ENCODE data around the gene ANKRD55.
"Not testable (repeated sequence)": the region's sequence is repeated elsewhere in the genome, so short reads cannot be mapped to it uniquely, and the experiment has no call there.

Gene ANKRD55

GRCh38 chr5:56150756-56151155 is 82.4 kb downstream of the ANKRD55 start:
- not testable (repeated sequence) for H3K4me1 ChIP-seq (ENCODE audit: insufficient read depth, low read length); H3K27ac ChIP-seq (ENCODE audit: low read length); H3K4me3 ChIP-seq (ENCODE audit: low read length); H3K27me3 ChIP-seq (ENCODE audit: insufficient read depth, low read length); H3K36me3 ChIP-seq (ENCODE audit: insufficient read depth, low read depth, low read length); H3K9me3 ChIP-seq (ENCODE audit: insufficient read depth, low read depth, low read length); H3K9ac ChIP-seq (ENCODE audit: low read depth, low read length)

GRCh38 chr5:56148453-56148971 is 84.6 kb downstream of the ANKRD55 start:
- Histone ChIP-seq H3K9ac (ENCODE audit: low read depth, low read length) (no peak overlapping the region), H3K36me3 (ENCODE audit: insufficient read depth, low read depth, low read length) (no peaks in the 10 kb centered on the region), H3K27me3 (ENCODE audit: insufficient read depth, low read length) (no peaks in the 10 kb centered on the region), H3K9me3 (ENCODE audit: insufficient read depth, low read depth, low read length) (no peaks in the 10 kb centered on the region), H3K4me1 (ENCODE audit: insufficient read depth, low read length) (no peaks in the 10 kb centered on the region), H3K4me3 (ENCODE audit: low read length) (no peak overlapping the region), H3K27ac (ENCODE audit: low read length) (no peak overlapping the region)

GRCh38 chr5:56147659-56148230 is 85.4 kb downstream of the ANKRD55 start:
- no peaks in the 10 kb centered on the region for H3K36me3 ChIP-seq (ENCODE audit: insufficient read depth, low read depth, low read length)
- no peaks in the 10 kb centered on the region for H3K9me3 ChIP-seq (ENCODE audit: insufficient read depth, low read depth, low read length)
- H3K4me1 ChIP-seq (ENCODE audit: insufficient read depth, low read length), result no peaks in the 10 kb centered on the region
- no peak overlapping the region for H3K27ac ChIP-seq (ENCODE audit: low read length)
- no peak overlapping the region for H3K9ac ChIP-seq (ENCODE audit: low read depth, low read length)
- H3K27me3 ChIP-seq (ENCODE audit: insufficient read depth, low read length), result no peaks in the 10 kb centered on the region
- no peak overlapping the region for H3K4me3 ChIP-seq (ENCODE audit: low read length)

- Histone ChIP-seq H3K27ac (ENCODE audit: low read length) (no peak overlapping the region), H3K9me3 (ENCODE audit: insufficient read depth, low read depth, low read length) (no peaks in the 10 kb centered on the region), H3K9ac (ENCODE audit: low read depth, low read length) (no peak overlapping the region), H3K27me3 (ENCODE audit: insufficient read depth, low read length) (no peaks in the 10 kb centered on the region), H3K36me3 (ENCODE audit: insufficient read depth, low read depth, low read length) (no peaks in the 10 kb centered on the region), H3K4me1 (ENCODE audit: insufficient read depth, low read length) (no peaks in the 10 kb centered on the region), H3K4me3 (ENCODE audit: low read length) (no peak overlapping the region)
Observed at GRCh38 chr5:56147106-56147505, 86.0 kb downstream of the ANKRD55 start.

- H3K4me1 ChIP-seq (ENCODE audit: insufficient read depth, low read length), result no peaks in the 10 kb centered on the region
- no peak overlapping the region for H3K9ac ChIP-seq (ENCODE audit: low read depth, low read length)
Observed at GRCh38 chr5:56146674-56147073, 86.5 kb downstream of the ANKRD55 start.

GRCh38 chr5:56145511-56145910 is 87.6 kb downstream of the ANKRD55 start:
- no peak overlapping the region for H3K27ac ChIP-seq (ENCODE audit: low read length)
- no peak overlapping the region for H3K9ac ChIP-seq (ENCODE audit: low read depth, low read length)
- no peaks in the 10 kb centered on the region for H3K9me3 ChIP-seq (ENCODE audit: insufficient read depth, low read depth, low read length)
- H3K4me1 ChIP-seq (ENCODE audit: insufficient read depth, low read length), result no peaks in the 10 kb centered on the region
- no peaks in the 10 kb centered on the region for H3K36me3 ChIP-seq (ENCODE audit: insufficient read depth, low read depth, low read length)
- H3K27me3 ChIP-seq (ENCODE audit: insufficient read depth, low read length), result no peaks in the 10 kb centered on the region
- H3K4me3 ChIP-seq (ENCODE audit: low read length), result no peak overlapping the region

More at GRCh38 chr5:56146674-56147073, 86.5 kb downstream of the ANKRD55 start:
- Histone ChIP-seq H3K27me3 (ENCODE audit: insufficient read depth, low read length) (no peaks in the 10 kb centered on the region), H3K36me3 (ENCODE audit: insufficient read depth, low read depth, low read length) (no peaks in the 10 kb centered on the region), H3K27ac (ENCODE audit: low read length) (no peak overlapping the region), H3K9me3 (ENCODE audit: insufficient read depth, low read depth, low read length) (no peaks in the 10 kb centered on the region), H3K4me3 (ENCODE audit: low read length) (no peak overlapping the region)

GRCh38 chr5:56145106-56145505 is 88.0 kb downstream of the ANKRD55 start:
- Histone ChIP-seq H3K9me3 (ENCODE audit: insufficient read depth, low read depth, low read length) (no peaks in the 10 kb centered on the region), H3K36me3 (ENCODE audit: insufficient read depth, low read depth, low read length) (no peaks in the 10 kb centered on the region), H3K4me1 (ENCODE audit: insufficient read depth, low read length) (no peaks in the 10 kb centered on the region), H3K27me3 (ENCODE audit: insufficient read depth, low read length) (no peaks in the 10 kb centered on the region), H3K27ac (ENCODE audit: low read length) (no peak overlapping the region), H3K4me3 (ENCODE audit: low read length) (no peak overlapping the region), H3K9ac (ENCODE audit: low read depth, low read length) (no peak overlapping the region)

GRCh38 chr5:56144211-56144610 is 88.9 kb downstream of the ANKRD55 start:
- no peaks in the 10 kb centered on the region for H3K4me1 ChIP-seq (ENCODE audit: insufficient read depth, low read length)
- H3K9me3 ChIP-seq (ENCODE audit: insufficient read depth, low read depth, low read length), result no peaks in the 10 kb centered on the region
- no peak overlapping the region for H3K4me3 ChIP-seq (ENCODE audit: low read length)
- no peak overlapping the region for H3K9ac ChIP-seq (ENCODE audit: low read depth, low read length)
- no peak overlapping the region for H3K27ac ChIP-seq (ENCODE audit: low read length)
- no peaks in the 10 kb centered on the region for H3K27me3 ChIP-seq (ENCODE audit: insufficient read depth, low read length)
- H3K36me3 ChIP-seq (ENCODE audit: insufficient read depth, low read depth, low read length), result no peaks in the 10 kb centered on the region

- H3K4me1 ChIP-seq (ENCODE audit: insufficient read depth, low read length), result no peaks in the 10 kb centered on the region
- no peak overlapping the region for H3K27ac ChIP-seq (ENCODE audit: low read length)
- no peak overlapping the region for H3K9ac ChIP-seq (ENCODE audit: low read depth, low read length)
- no peaks in the 10 kb centered on the region for H3K36me3 ChIP-seq (ENCODE audit: insufficient read depth, low read depth, low read length)
- H3K9me3 ChIP-seq (ENCODE audit: insufficient read depth, low read depth, low read length), result no peaks in the 10 kb centered on the region
- H3K27me3 ChIP-seq (ENCODE audit: insufficient read depth, low read length), result no peaks in the 10 kb centered on the region
- H3K4me3 ChIP-seq (ENCODE audit: low read length), result no peak overlapping the region
Observed at GRCh38 chr5:56143373-56143714, 89.8 kb downstream of the ANKRD55 start.

GRCh38 chr5:56142614-56143372 is 90.3 kb downstream of the ANKRD55 start:
- Histone ChIP-seq H3K4me1 (ENCODE audit: insufficient read depth, low read length) (no peaks in the 10 kb centered on the region), H3K27me3 (ENCODE audit: insufficient read depth, low read length) (no peaks in the 10 kb centered on the region), H3K4me3 (ENCODE audit: low read length) (no peak overlapping the region), H3K9ac (ENCODE audit: low read depth, low read length) (no peak overlapping the region), H3K27ac (ENCODE audit: low read length) (no peak overlapping the region), H3K9me3 (ENCODE audit: insufficient read depth, low read depth, low read length) (no peaks in the 10 kb centered on the region), H3K36me3 (ENCODE audit: insufficient read depth, low read depth, low read length) (no peaks in the 10 kb centered on the region)

GRCh38 chr5:56142233-56142613 is 90.9 kb downstream of the ANKRD55 start:
- no peaks in the 10 kb centered on the region for H3K9me3 ChIP-seq (ENCODE audit: insufficient read depth, low read depth, low read length)
- H3K27ac ChIP-seq (ENCODE audit: low read length), result no peak overlapping the region
- no peak overlapping the region for H3K4me3 ChIP-seq (ENCODE audit: low read length)
- no peaks in the 10 kb centered on the region for H3K27me3 ChIP-seq (ENCODE audit: insufficient read depth, low read length)
- H3K36me3 ChIP-seq (ENCODE audit: insufficient read depth, low read depth, low read length), result no peaks in the 10 kb centered on the region
- no peaks in the 10 kb centered on the region for H3K4me1 ChIP-seq (ENCODE audit: insufficient read depth, low read length)
- H3K9ac ChIP-seq (ENCODE audit: low read depth, low read length), result no peak overlapping the region

- H3K9ac ChIP-seq (ENCODE audit: low read depth, low read length), result no peak overlapping the region
- no peak overlapping the region for H3K27ac ChIP-seq (ENCODE audit: low read length)
- no peaks in the 10 kb centered on the region for H3K4me1 ChIP-seq (ENCODE audit: insufficient read depth, low read length)
- H3K27me3 ChIP-seq (ENCODE audit: insufficient read depth, low read length), result no peaks in the 10 kb centered on the region
- H3K4me3 ChIP-seq (ENCODE audit: low read length), result no peak overlapping the region
- H3K9me3 ChIP-seq (ENCODE audit: insufficient read depth, low read depth, low read length), result no peaks in the 10 kb centered on the region
- no peaks in the 10 kb centered on the region for H3K36me3 ChIP-seq (ENCODE audit: insufficient read depth, low read depth, low read length)
Observed at GRCh38 chr5:56140073-56140472, 93.1 kb downstream of the ANKRD55 start.

Measured in iPS-20b (cell line).